H9 (cell line): ENCODE data around the gene CADPS. TPM values are rescaled to one million over a fixed set of nuclear protein-coding genes. Genes with fewer than 3 reads are reported as not detected.

Experiments
- DNase-seq: peaks from one replicate; pipeline ENCODE4 v3.0.0-alpha.2; 2017
- H2AFZ ChIP-seq: one replicate; pipeline ENCODE4 v1.6.1; 2013; ENCODE audit warnings: mild to moderate bottlenecking, low read length, control low read depth, moderate library complexity
- H2AK5ac ChIP-seq: 2 replicates; pipeline ENCODE4 v1.6.1; 2013; ENCODE audit warnings: low read length, control low read depth, mixed read lengths; ENCODE audit not compliant: insufficient read length
- H2BK120ac ChIP-seq: one replicate; pipeline ENCODE4 v1.6.1; 2013; ENCODE audit warnings: low read depth, mild to moderate bottlenecking, low read length, control low read depth, inconsistent platforms; ENCODE audit not compliant: poor library complexity, severe bottlenecking
- H2BK12ac ChIP-seq: 2 replicates; pipeline ENCODE4 v1.6.1; 2013; ENCODE audit warnings: low read length, control low read depth, mixed read lengths, low read depth; ENCODE audit not compliant: insufficient read length
- H2BK15ac ChIP-seq: 2 replicates; pipeline ENCODE4 v1.6.1; 2013; ENCODE audit warnings: low read depth, low read length, control low read depth
- H2BK20ac ChIP-seq: one replicate; pipeline ENCODE4 v1.6.1; 2013; ENCODE audit warnings: low read depth, mild to moderate bottlenecking, low read length, control low read depth, inconsistent platforms; ENCODE audit not compliant: poor library complexity, severe bottlenecking
- H2BK5ac ChIP-seq: 2 replicates; pipeline ENCODE4 v1.6.1; 2013; ENCODE audit warnings: low read length, control low read depth, mixed read lengths; ENCODE audit not compliant: insufficient read length
- H3K14ac ChIP-seq: 2 replicates; pipeline ENCODE4 v1.6.1; 2013; ENCODE audit warnings: low read length, control low read depth; ENCODE audit not compliant: insufficient read depth
- H3K18ac ChIP-seq: 2 replicates; pipeline ENCODE4 v1.6.1; 2013; ENCODE audit warnings: low read depth, mild to moderate bottlenecking, mixed read lengths, low read length, control low read depth; ENCODE audit not compliant: insufficient read length
- H3K23ac ChIP-seq: 2 replicates; pipeline ENCODE4 v1.6.1; 2013; ENCODE audit warnings: low read length, control low read depth, mixed read lengths, low read depth; ENCODE audit not compliant: insufficient read length
- H3K23me2 ChIP-seq: 2 replicates; pipeline ENCODE4 v1.6.1; 2013; ENCODE audit warnings: low read depth, mild to moderate bottlenecking, mixed read lengths, low read length, control low read depth; ENCODE audit not compliant: insufficient read length, poor library complexity, severe bottlenecking
- H3K27ac ChIP-seq: 2 replicates; pipeline ENCODE4 v1.5.1; 2013; ENCODE audit warnings: low read length, control low read depth, mixed read lengths, low read depth; ENCODE audit not compliant: insufficient read length
- H3K27me3 ChIP-seq: 2 replicates; pipeline ENCODE4 v1.6.1; 2013; ENCODE audit warnings: low read length, control low read depth, inconsistent platforms; ENCODE audit not compliant: insufficient read depth
- H3K4ac ChIP-seq: 2 replicates; pipeline ENCODE4 v1.6.1; 2013; ENCODE audit warnings: low read depth, mild to moderate bottlenecking, control low read depth, inconsistent platforms, low read length, moderate library complexity
- H3K4me1 ChIP-seq: 2 replicates; pipeline ENCODE4 v1.6.1; 2013; ENCODE audit warnings: low read length, control low read depth, inconsistent platforms; ENCODE audit not compliant: insufficient read depth
- H3K4me2 ChIP-seq: 2 replicates; pipeline ENCODE4 v1.6.1; 2013; ENCODE audit warnings: low read length, control low read depth, mixed read lengths; ENCODE audit not compliant: insufficient read length, insufficient read depth
- H3K56ac ChIP-seq: 2 replicates; pipeline ENCODE4 v1.6.1; 2013; ENCODE audit warnings: low read depth, mild to moderate bottlenecking, mixed read lengths, low read length, control low read depth; ENCODE audit not compliant: insufficient read length
- H3K79me1 ChIP-seq: 2 replicates; pipeline ENCODE4 v1.6.1; 2013; ENCODE audit warnings: low read depth, mild to moderate bottlenecking, moderate library complexity, low read length, control low read depth, inconsistent platforms; ENCODE audit not compliant: insufficient read depth, poor library complexity, severe bottlenecking
- H3K79me2 ChIP-seq: 2 replicates; pipeline ENCODE4 v1.6.1; 2013; ENCODE audit warnings: low read length, control low read depth, inconsistent platforms; ENCODE audit not compliant: insufficient read depth
- H3K9ac ChIP-seq: 2 replicates; pipeline ENCODE4 v1.6.1; 2013; ENCODE audit warnings: low read length, control low read depth, mixed read lengths; ENCODE audit not compliant: insufficient read length; ENCODE audit errors: extremely low read depth
- H3K9me3 ChIP-seq: one replicate; pipeline ENCODE4 v1.6.1; 2013; ENCODE audit warnings: low read depth, low read length, inconsistent platforms; ENCODE audit not compliant: control insufficient read depth
- H3T11ph ChIP-seq: one replicate; pipeline ENCODE4 v1.6.1; 2013; ENCODE audit warnings: mild to moderate bottlenecking, low read length, control low read depth, inconsistent platforms
- H4K20me1 ChIP-seq: one replicate; pipeline ENCODE4 v1.6.1; 2013; ENCODE audit not compliant: control insufficient read depth, insufficient read length, insufficient read depth
- H4K5ac ChIP-seq: 2 replicates; pipeline ENCODE4 v1.6.1; 2013; ENCODE audit warnings: low read depth, mild to moderate bottlenecking, mixed read lengths, low read length, control low read depth; ENCODE audit not compliant: insufficient read length
- H4K8ac ChIP-seq: replicated peaks from 2 replicates; pipeline ENCODE4 v1.6.1; 2013; ENCODE audit warnings: low read length, control low read depth, mixed read lengths, low read depth; ENCODE audit not compliant: insufficient read length
- H4K91ac ChIP-seq: 2 replicates; pipeline ENCODE4 v1.6.1; 2013; ENCODE audit warnings: low read depth, mild to moderate bottlenecking, moderate library complexity, mixed read lengths, low read length, control low read depth; ENCODE audit not compliant: insufficient read length
- H3K27ac Mint-ChIP-seq, 3 experiments: 2 replicates in 2 of 3; 3 replicates in 1 of 3; pipeline ENCODE4 v1.8.0; 2020 to 2021; ENCODE audit warnings: mixed read lengths in 3 of 3, mild to moderate bottlenecking in 1 of 3, moderate library complexity in 1 of 3
- H3K27me3 Mint-ChIP-seq: 2 replicates; pipeline ENCODE4 v1.8.0; 2021; ENCODE audit warnings: low read depth, mild to moderate bottlenecking, moderate library complexity, mixed read lengths
- H3K36me3 Mint-ChIP-seq, 3 experiments: 2 replicates in 2 of 3; 3 replicates in 1 of 3; pipeline ENCODE4 v1.8.0; 2020 to 2021; ENCODE audit warnings: low read depth in 3 of 3, mixed read lengths in 3 of 3; ENCODE audit not compliant: insufficient read depth in 1 of 3
- H3K4me1 Mint-ChIP-seq, 2 experiments: 2 replicates each; pipeline ENCODE4 v1.8.0; 2020; ENCODE audit warnings: mixed read lengths in 2 of 2
- H3K4me3 Mint-ChIP-seq, 2 experiments: 2 replicates in 1 of 2; 3 replicates in 1 of 2; pipeline ENCODE4 v1.8.0; 2020 to 2021; ENCODE audit warnings: mild to moderate bottlenecking in 2 of 2, mixed read lengths in 2 of 2, moderate library complexity in 1 of 2
- H3K9me3 Mint-ChIP-seq, 2 experiments: 2 replicates in 1 of 2; 3 replicates in 1 of 2; pipeline ENCODE4 v1.8.0; 2020; ENCODE audit warnings: mild to moderate bottlenecking in 2 of 2, mixed read lengths in 2 of 2, moderate library complexity in 1 of 2
- CTCF ChIP-seq: fragments of 200-600 bp; sonication (generic); conservative IDR thresholded peaks from 3 replicates; pipeline ENCODE4 v1.8.0; 2021; ENCODE audit warnings: antibody characterized with exemption, mild to moderate bottlenecking
- WGBS: extraction: QIAGEN DNeasy Blood & Tissue Kit; methylation state at CpG from one replicate; pipeline ENCODE4 v1.1.7; 2013; ENCODE audit warnings: missing lambda C conversion rate, low lambda C conversion rate, mixed read lengths; ENCODE audit not compliant: insufficient read length; ENCODE audit errors: extremely low coverage; 5-methylcytosine and 5-hydroxymethylcytosine counted together
- total RNA-seq: library from RNA; stranded (reverse); gene quantifications from 2 replicates; pipeline ENCODE4 v1.2.1, GENCODE V29; 2021

CADPS gene
- total RNA-seq, 1 experiment from 2014 or later: 6.6 TPM

- Mint-ChIP-seq H3K9me3 (no peaks in the 10 kb centered on the region), H3K27me3 (no peaks in the 10 kb centered on the region), H3K4me3 (no peak overlapping the region), H3K36me3 (no peaks in the 10 kb centered on the region), H3K4me1 (peaks cover 2 to 4% of the 10 kb centered on the region in 2 experiments; a peak in 3 of 4 replicates), H3K27ac (no peak overlapping the region)
- H3K27ac ChIP-seq: no peak overlapping the region
- no peak overlapping the region for H3K23ac ChIP-seq
- H3T11ph ChIP-seq: no peak overlapping the region
- H4K8ac ChIP-seq: no peak overlapping the region
- H3K4me1 ChIP-seq: no peaks in the 10 kb centered on the region
- no peak overlapping the region for H2BK20ac ChIP-seq
- H3K9ac ChIP-seq: no peak overlapping the region
- no peak overlapping the region for H2BK120ac ChIP-seq
- H3K9me3 ChIP-seq: no peaks in the 10 kb centered on the region
- no peaks in the 10 kb centered on the region for H4K20me1 ChIP-seq
- H2BK12ac ChIP-seq: no peak overlapping the region
- no peak overlapping the region for H2BK5ac ChIP-seq
- H3K23me2 ChIP-seq: no peaks in the 10 kb centered on the region
- no peak for DNase-seq
- no peak overlapping the region for H2AFZ ChIP-seq
- no peak overlapping the region for H3K14ac ChIP-seq
- no peak overlapping the region for H2BK15ac ChIP-seq
- no peak overlapping the region for H4K91ac ChIP-seq
- H3K79me2 ChIP-seq: no peaks in the 10 kb centered on the region
- no peaks in the 10 kb centered on the region for H3K27me3 ChIP-seq
- TF ChIP-seq CTCF: peak; percentile 51; the same call in 2 of the 3 replicates
- no peak overlapping the region for H3K4ac ChIP-seq
- H3K18ac ChIP-seq: no peak overlapping the region
- H4K5ac ChIP-seq: no peak overlapping the region
- no peak overlapping the region for H3K56ac ChIP-seq
- no CpG with 5 or more reads among the region's 4 CpGs for WGBS
- no peaks in the 10 kb centered on the region for H3K79me1 ChIP-seq
- no peak overlapping the region for H2AK5ac ChIP-seq
- H3K4me2 ChIP-seq: no peak overlapping the region
Observed at GRCh38 chr3:62659660-62660059, 215.6 kb downstream of the CADPS start.
